ENCODE results near the gene ZACN. TPM values are rescaled to one million over a fixed set of nuclear protein-coding genes. Genes with fewer than 3 reads are reported as not detected.
A peak's percentile ranks its signal among the peaks of the same experiment; 100 is the strongest.
"Not testable (repeated sequence)": the region's sequence is repeated elsewhere in the genome, so short reads cannot be mapped to it uniquely, and the experiment has no call there.

ZACN gene
- not detected for total RNA-seq

GRCh38 chr17:76078860-76079534, at the start of gene ZACN:
ZACN (plus strand) TSS chr17:76079182; CDS start chr17:76079265, 83 bp downstream.
- no peak for DNase-seq (ENCODE audit: low spot score)

GRCh38 chr17:76032073-76032779, 46.8 kb upstream of the ZACN start:
- no peak for DNase-seq (ENCODE audit: low spot score)

GRCh38 chr17:76032780-76033108, 46.2 kb upstream of the ZACN start:
- DNase-seq (ENCODE audit: low spot score) = no peak

- no peak for DNase-seq (ENCODE audit: low spot score)
These were observed 45.8 kb upstream of the ZACN start for GRCh38 chr17:76033139-76033538.

- no peak for DNase-seq (ENCODE audit: low spot score)
These were observed 44.3 kb upstream of the ZACN start for GRCh38 chr17:76034428-76035350.

- no peak for DNase-seq (ENCODE audit: low spot score)
These were observed 42.3 kb upstream of the ZACN start for GRCh38 chr17:76036497-76037261.

- no peak for DNase-seq (ENCODE audit: low spot score)
These were observed 40.9 kb upstream of the ZACN start for GRCh38 chr17:76038050-76038449.

GRCh38 chr17:76039121-76039520, 39.9 kb upstream of the ZACN start:
- no peak for DNase-seq (ENCODE audit: low spot score)

GRCh38 chr17:76040376-76040775, 38.6 kb upstream of the ZACN start:
- DNase-seq (ENCODE audit: low spot score) = no peak

- DNase-seq (ENCODE audit: low spot score) = not testable (repeated sequence)
These were observed 36.1 kb upstream of the ZACN start for GRCh38 chr17:76042868-76043267.

- not testable (repeated sequence) for DNase-seq (ENCODE audit: low spot score)
These were observed 34.4 kb upstream of the ZACN start for GRCh38 chr17:76044475-76045007.

GRCh38 chr17:76046064-76046463, 32.9 kb upstream of the ZACN start:
- DNase-seq (ENCODE audit: low spot score) = peak; percentile 83

GRCh38 chr17:76048025-76048605, 30.9 kb upstream of the ZACN start:
- DNase-seq (ENCODE audit: low spot score) = no peak

- no peak for DNase-seq (ENCODE audit: low spot score)
These were observed 30.3 kb upstream of the ZACN start for GRCh38 chr17:76048711-76049110.

- DNase-seq (ENCODE audit: low spot score) = no peak
These were observed 29.7 kb upstream of the ZACN start for GRCh38 chr17:76049239-76049638.

GRCh38 chr17:76049836-76050537, 29.0 kb upstream of the ZACN start:
- no peak for DNase-seq (ENCODE audit: low spot score)

- no peak for DNase-seq (ENCODE audit: low spot score)
These were observed 28.2 kb upstream of the ZACN start for GRCh38 chr17:76050538-76051467.

GRCh38 chr17:76051561-76051960, 27.4 kb upstream of the ZACN start:
- no peak for DNase-seq (ENCODE audit: low spot score)

Data from ureter (tissue), 1 donor.